ENCODE results near the gene PRAMEF2.
"Not testable (repeated sequence)": the region's sequence is repeated elsewhere in the genome, so short reads cannot be mapped to it uniquely, and the experiment has no call there.

- TF ChIP-seq CTCF (IDR thresholded peaks at IDR 0.05; ENCODE audit: low read depth, low read length, poor library complexity, severe bottlenecking); EZH2phosphoT487 (IDR thresholded peaks at IDR 0.05; ENCODE audit: borderline replicate concordance, low read length): not testable (repeated sequence)
Observed at GRCh38 chr1:12819061-12819460, 37.8 kb upstream of the PRAMEF2 start.
